Cerebellar cortex (tissue), 1 donor: ENCODE data around the gene NUDT19.
"Not testable (repeated sequence)": the region's sequence is repeated elsewhere in the genome, so short reads cannot be mapped to it uniquely, and the experiment has no call there.

ENCODE experiments used
- DNase-seq: peaks from one replicate; pipeline ENCODE4 v3.0.0-alpha.2; 2015; ENCODE audit warnings: low spot score

The NUDT19 gene

GRCh38 chr19:32674931-32675719, 16.5 kb upstream of the NUDT19 start, which contains the start of gene ANKRD27:
Gene ANKRD27 (minus strand): TSS chr19:32675180. CDS start chr19:32659015, 16,165 bp downstream.
- peak; percentile 99 for DNase-seq

- peak; percentile 50 for DNase-seq
Measured at GRCh38 chr19:32675720-32676185, 15.9 kb upstream of the NUDT19 start, which contains the start of gene RGS9BP. Gene RGS9BP (plus strand): TSS chr19:32675848. CDS start chr19:32676264, 416 bp downstream.

GRCh38 chr19:32676186-32676894, 15.3 kb upstream of the NUDT19 start:
- no peak for DNase-seq

- DNase-seq, result no peak
Measured at GRCh38 chr19:32676895-32677359, 14.7 kb upstream of the NUDT19 start.

- peak; percentile 64 for DNase-seq
Measured at GRCh38 chr19:32677657-32678056, 14.0 kb upstream of the NUDT19 start.

GRCh38 chr19:32680986-32681385, 10.6 kb upstream of the NUDT19 start:
- DNase-seq, result no peak

GRCh38 chr19:32682317-32682716, 9.3 kb upstream of the NUDT19 start:
- no peak for DNase-seq

- DNase-seq, result no peak
Measured at GRCh38 chr19:32686847-32687475, 4.7 kb upstream of the NUDT19 start.

- no peak for DNase-seq
Measured at GRCh38 chr19:32687681-32688080, 3.9 kb upstream of the NUDT19 start.

- DNase-seq, result no peak
Measured at GRCh38 chr19:32688311-32688710, 3.3 kb upstream of the NUDT19 start.

- peak; percentile 47 for DNase-seq
Measured at GRCh38 chr19:32691952-32692726, 518 bp downstream of the NUDT19 start.

- no peak for DNase-seq
Measured at GRCh38 chr19:32692727-32693061, 1.1 kb downstream of the NUDT19 start.

GRCh38 chr19:32693151-32694108, 1.8 kb downstream of the NUDT19 start:
- not testable (repeated sequence) for DNase-seq

GRCh38 chr19:32694316-32694715, 2.7 kb downstream of the NUDT19 start:
- not testable (repeated sequence) for DNase-seq

- not testable (repeated sequence) for DNase-seq
Measured at GRCh38 chr19:32694851-32695250, 3.2 kb downstream of the NUDT19 start.

- not testable (repeated sequence) for DNase-seq
Measured at GRCh38 chr19:32695506-32695905, 3.9 kb downstream of the NUDT19 start.

GRCh38 chr19:32696771-32697170, 5.2 kb downstream of the NUDT19 start:
- DNase-seq, result not testable (repeated sequence)

GRCh38 chr19:32700129-32700528, 8.5 kb downstream of the NUDT19 start:
- DNase-seq, result not testable (repeated sequence)

- no peak for DNase-seq
Measured at GRCh38 chr19:32702010-32702409, 10.4 kb downstream of the NUDT19 start.

GRCh38 chr19:32704006-32704405, 12.4 kb downstream of the NUDT19 start:
- not testable (repeated sequence) for DNase-seq
